Transverse colon (tissue), 4 donors: Measurements from ENCODE around the gene ADIPOR1. TPM values are rescaled to one million over a fixed set of nuclear protein-coding genes. Genes with fewer than 3 reads are reported as not detected.
A peak's percentile ranks its signal among the peaks of the same experiment; 100 is the strongest.

Experiments
- DNase-seq: peaks from one replicate; pipeline ENCODE4 v3.0.0-alpha.2; 2019
- H3K27ac ChIP-seq, 4 donors: fragments of 200-600 bp; sonication (generic); 2 replicates each; pipeline ENCODE4 v1.5.1; 2016 to 2018; ENCODE audit warnings: inconsistent platforms in 4 of 4
- H3K27me3 ChIP-seq: fragments of 200-600 bp; sonication (generic); 2 replicates; pipeline ENCODE4 v1.5.1; 2017; ENCODE audit warnings: inconsistent platforms
- H3K36me3 ChIP-seq, 4 donors: fragments of 200-600 bp; sonication (generic); 2 replicates each; pipeline ENCODE4 v1.5.1; 2017 to 2019; ENCODE audit warnings: inconsistent platforms in 4 of 4
- H3K4me1 ChIP-seq, 4 donors: fragments of 200-600 bp; sonication (generic); 2 replicates each; pipeline ENCODE4 v1.5.1; 2017 to 2020; ENCODE audit warnings: inconsistent platforms in 4 of 4
- H3K4me3 ChIP-seq, 4 donors: fragments of 200-600 bp; sonication (generic); 1 replicate in 1 of 4; 2 replicates in 3 of 4; pipeline versions ENCODE4 v1.5.1 to v1.6.1; 2017 to 2019; ENCODE audit warnings: inconsistent platforms in 4 of 4
- H3K9me3 ChIP-seq, 2 donors: fragments of 200-600 bp; sonication (generic); 2 replicates each; pipeline ENCODE4 v1.5.1; 2017 to 2019; ENCODE audit warnings: inconsistent platforms in 2 of 2
- EP300 ChIP-seq: sonication (generic); formaldehyde crosslinking; IDR thresholded peaks from one replicate; pipeline ENCODE4 v1.6.1; 2017; ENCODE audit warnings: antibody characterized with exemption, low read depth
- POLR2A ChIP-seq: fragments of 450-650 bp; IDR thresholded peaks from one replicate; pipeline ENCODE4 v1.6.1; 2016; ENCODE audit warnings: antibody characterized with exemption, mild to moderate bottlenecking, moderate library complexity
- POLR2AphosphoS5 ChIP-seq, 3 donors: sonication (generic); formaldehyde crosslinking; IDR thresholded peaks; one replicate each; pipeline ENCODE4 v1.6.1; 2016; ENCODE audit warnings: antibody characterized with exemption in 3 of 3
- WGBS, 2 donors: methylation state at CpG; one replicate each; pipeline ENCODE4 v1.1.5; 2018; ENCODE audit warnings: low coverage in 1 of 2; 5-methylcytosine and 5-hydroxymethylcytosine counted together
- in situ Hi-C, 4 donors: fragments of 200-750 bp; cut with MboI; loops; one replicate each; pipeline versions ENCODE4 v1.15.0 to v1.15.1; 2017; ENCODE audit warnings: low sequenced_read_pairs in 3 of 4, low pct_ligation_motif_present in 1 of 4, low pct_unique_long_range_greater_than_20kb in 1 of 4
- intact Hi-C: fragments of 100-400 bp; cut with DNase I; formaldehyde crosslinking; loops from one replicate; pipeline ENCODE4 v1.15.1; 2023; ENCODE audit warnings: low total_unique reads
- total RNA-seq, 4 donors: library from RNA; depleted of rRNA; stranded (reverse); fragments of >200 nt; gene quantifications; one replicate each; pipeline ENCODE4 v1.1.0, GENCODE V29; 2016
- TF ChIP-seq, protein P1 (sequence below), 5 experiments: fragments of 200-600 bp in 3 of 5; fragments of 450-650 bp in 2 of 5; sonication (generic) in 3 of 5; IDR thresholded peaks; 1 replicate in 2 of 5; 2 replicates in 3 of 5; pipeline ENCODE4 v1.5.1; 2016 to 2017; ENCODE audit warnings: antibody characterized with exemption in 5 of 5, inconsistent platforms in 3 of 5, mild to moderate bottlenecking in 2 of 5, moderate library complexity in 1 of 5

ADIPOR1 gene
- total RNA-seq, 4 donors from 2014 or later: 19.1 to 103 (median 60.6) TPM

DNA sequence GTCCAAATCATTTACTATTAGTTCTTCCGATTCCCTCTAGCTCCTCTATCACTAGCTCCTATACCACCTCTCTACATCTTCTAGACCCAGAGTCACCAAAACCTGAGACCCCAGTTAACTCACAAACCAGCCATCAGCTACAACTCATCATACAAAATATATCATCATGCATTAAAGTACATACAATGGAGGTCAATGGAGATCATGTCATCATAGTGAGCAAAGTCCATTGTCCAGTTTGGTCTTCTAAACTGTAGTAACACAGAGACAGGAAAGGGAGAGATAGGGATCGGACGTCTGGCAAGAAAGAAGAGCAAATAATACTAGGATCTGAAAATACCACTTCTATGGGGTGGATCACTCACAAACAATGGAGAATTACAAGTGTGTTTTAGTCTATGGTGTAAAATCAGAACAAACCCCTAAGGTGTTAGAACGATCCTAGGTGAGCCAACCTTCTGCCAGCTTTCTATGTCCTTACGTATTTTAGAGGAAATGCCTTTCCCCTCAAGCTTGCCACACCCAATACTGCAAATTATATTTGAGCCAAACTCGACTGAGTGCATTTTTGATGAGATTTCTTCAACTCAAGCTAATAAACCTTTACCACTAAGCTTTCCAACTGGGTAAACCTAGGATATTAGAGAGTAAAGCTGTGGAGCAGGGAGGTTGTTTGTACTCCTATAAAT, 3.9 kb downstream of the ADIPOR1 start:
- in situ Hi-C loops: no loop called here
- DNase-seq: no peak

DNA sequence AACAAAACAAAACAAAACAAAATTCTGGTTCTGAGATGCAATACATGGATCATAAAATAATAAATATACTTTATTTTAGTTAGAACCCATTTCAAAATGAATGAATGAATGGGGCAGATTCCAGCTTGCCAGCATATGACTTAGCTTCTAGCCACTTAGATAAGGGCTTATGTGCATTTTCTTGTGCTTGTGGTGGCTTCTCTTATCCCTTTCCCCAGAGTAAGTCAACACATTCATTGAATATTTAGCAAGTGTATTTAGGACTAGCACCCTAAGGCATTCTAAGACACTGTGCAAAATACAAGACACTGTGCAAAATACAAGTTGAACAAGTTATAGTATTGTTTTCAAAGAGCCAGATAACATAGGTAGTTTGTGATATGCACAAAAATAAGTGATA, 4.7 kb downstream of the ADIPOR1 start:
- Histone ChIP-seq H3K36me3 (peaks cover 0 to 20% (median 4%) of the 10 kb centered on the region in 4 donors), H3K27ac (peak overlapping the region in 3 of 4 donors; percentile 18 to 29 (median 22)), H3K4me3 (no peak overlapping the region), H3K4me1 (peaks cover 5 to 53% (median 22%) of the 10 kb centered on the region in 4 donors), H3K9me3 (no peaks in the 10 kb centered on the region), H3K27me3 (no peaks in the 10 kb centered on the region)
- in situ Hi-C loops (no loop called here), intact Hi-C loops (no loop called here)
- DNase-seq: no peak
- TF ChIP-seq EP300: no peak
- TF ChIP-seq, protein P1, sequence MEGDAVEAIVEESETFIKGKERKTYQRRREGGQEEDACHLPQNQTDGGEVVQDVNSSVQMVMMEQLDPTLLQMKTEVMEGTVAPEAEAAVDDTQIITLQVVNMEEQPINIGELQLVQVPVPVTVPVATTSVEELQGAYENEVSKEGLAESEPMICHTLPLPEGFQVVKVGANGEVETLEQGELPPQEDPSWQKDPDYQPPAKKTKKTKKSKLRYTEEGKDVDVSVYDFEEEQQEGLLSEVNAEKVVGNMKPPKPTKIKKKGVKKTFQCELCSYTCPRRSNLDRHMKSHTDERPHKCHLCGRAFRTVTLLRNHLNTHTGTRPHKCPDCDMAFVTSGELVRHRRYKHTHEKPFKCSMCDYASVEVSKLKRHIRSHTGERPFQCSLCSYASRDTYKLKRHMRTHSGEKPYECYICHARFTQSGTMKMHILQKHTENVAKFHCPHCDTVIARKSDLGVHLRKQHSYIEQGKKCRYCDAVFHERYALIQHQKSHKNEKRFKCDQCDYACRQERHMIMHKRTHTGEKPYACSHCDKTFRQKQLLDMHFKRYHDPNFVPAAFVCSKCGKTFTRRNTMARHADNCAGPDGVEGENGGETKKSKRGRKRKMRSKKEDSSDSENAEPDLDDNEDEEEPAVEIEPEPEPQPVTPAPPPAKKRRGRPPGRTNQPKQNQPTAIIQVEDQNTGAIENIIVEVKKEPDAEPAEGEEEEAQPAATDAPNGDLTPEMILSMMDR (IDR thresholded peaks at IDR 0.05): no peak

More for the DNA sequence above, 3.9 kb downstream of the ADIPOR1 start:
- 46 to 59% methylated on average over 6 of the region's 6 CpGs for WGBS, 2 donors
- Histone ChIP-seq H3K4me1 (peaks cover 5 to 60% (median 26%) of the 10 kb centered on the region in 4 donors), H3K27me3 (no peaks in the 10 kb centered on the region), H3K4me3 (no peak overlapping the region), H3K27ac (peak overlapping the region in 2 of 4 donors; percentile 2 to 10), H3K36me3 (peaks cover 0 to 13% (median 3%) of the 10 kb centered on the region in 4 donors), H3K9me3 (no peaks in the 10 kb centered on the region)
- intact Hi-C loops: no loop called here
- no peak for TF ChIP-seq EP300
- no peak for TF ChIP-seq POLR2A
- TF ChIP-seq POLR2AphosphoS5 (IDR thresholded peaks at IDR 0.05): no peak
- TF ChIP-seq, protein P1 (IDR thresholded peaks at IDR 0.05): no peak

DNA sequence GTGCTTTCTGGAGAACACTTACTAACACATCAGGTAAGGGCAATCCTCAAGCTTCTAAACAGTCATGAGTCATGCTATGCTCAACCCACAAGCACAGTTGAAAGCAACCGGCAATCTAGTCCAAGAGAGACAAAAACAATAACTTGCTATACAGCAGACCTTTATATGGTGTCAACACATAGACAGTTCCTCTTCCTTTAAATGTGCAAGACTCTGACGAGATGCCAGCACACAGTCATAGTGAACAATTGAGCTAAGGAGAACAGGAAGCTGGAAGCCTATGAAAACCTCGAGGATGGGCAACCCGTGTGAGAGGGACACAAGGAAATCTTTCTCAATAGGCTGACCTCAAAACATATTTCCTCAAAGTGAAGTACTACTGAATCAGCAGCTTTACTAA, 5.3 kb downstream of the ADIPOR1 start:
- TF ChIP-seq EP300: no peak
- 41 to 53% methylated on average over 4 of the region's 4 CpGs for WGBS, 2 donors
- no peaks in the 10 kb centered on the region for H3K9me3 ChIP-seq
- peaks cover 5 to 53% (median 22%) of the 10 kb centered on the region in 4 donors for H3K4me1 ChIP-seq
- in situ Hi-C loops (no loop called here), intact Hi-C loops (no loop called here)
- peak; percentile 38 for DNase-seq
- H3K4me3 ChIP-seq: no peak overlapping the region
- H3K27ac ChIP-seq: peak overlapping the region in 2 of 4 donors; percentile 4 to 8
- no peaks in the 10 kb centered on the region for H3K27me3 ChIP-seq
- H3K36me3 ChIP-seq: peaks cover 0 to 26% (median 7%) of the 10 kb centered on the region in 4 donors

DNA sequence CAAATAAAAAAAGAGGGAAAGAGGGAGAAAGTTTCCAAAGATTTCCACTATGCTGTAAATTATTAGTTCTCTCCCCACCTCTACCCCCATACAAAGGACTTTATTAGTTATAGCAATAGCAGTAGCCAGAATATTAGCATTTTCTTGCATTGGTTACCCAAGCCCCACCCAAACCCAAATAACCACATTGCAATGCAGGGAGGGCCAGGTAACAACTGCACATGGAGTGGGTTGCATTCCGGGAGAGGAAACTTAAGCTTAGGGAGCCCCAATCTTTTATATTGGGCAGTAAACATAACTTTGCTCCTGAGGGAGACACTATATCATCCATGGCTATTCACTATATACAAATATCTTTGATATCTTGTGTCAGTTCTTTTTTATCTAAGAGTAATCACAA, 6.0 kb downstream of the ADIPOR1 start:
- no peak for TF ChIP-seq POLR2AphosphoS5 (IDR thresholded peaks at IDR 0.05)
- TF ChIP-seq, protein P1 (IDR thresholded peaks at IDR 0.05): no peak
- no peak for TF ChIP-seq POLR2A
- TF ChIP-seq EP300: no peak
- no peaks in the 10 kb centered on the region for H3K27me3 ChIP-seq
- H3K27ac ChIP-seq: peak overlapping the region in 2 of 4 donors; percentile 4 to 8
- peaks cover 4 to 49% (median 18%) of the 10 kb centered on the region in 4 donors for H3K4me1 ChIP-seq
- H3K36me3 ChIP-seq: peaks cover 0 to 33% (median 10%) of the 10 kb centered on the region in 4 donors
- in situ Hi-C loops (no loop called here), intact Hi-C loops (no loop called here)
- H3K9me3 ChIP-seq: no peaks in the 10 kb centered on the region
- no peak overlapping the region for H3K4me3 ChIP-seq
- 100% methylated on average over 1 of the region's 1 CpG; no CpG with 5 or more reads in 1 of the 2 donors for WGBS, 2 donors
- no peak for DNase-seq
